Measurements from ENCODE around the gene IGSF9B.
A peak's percentile ranks its signal among the peaks of the same experiment; 100 is the strongest.

Gene IGSF9B

DNA sequence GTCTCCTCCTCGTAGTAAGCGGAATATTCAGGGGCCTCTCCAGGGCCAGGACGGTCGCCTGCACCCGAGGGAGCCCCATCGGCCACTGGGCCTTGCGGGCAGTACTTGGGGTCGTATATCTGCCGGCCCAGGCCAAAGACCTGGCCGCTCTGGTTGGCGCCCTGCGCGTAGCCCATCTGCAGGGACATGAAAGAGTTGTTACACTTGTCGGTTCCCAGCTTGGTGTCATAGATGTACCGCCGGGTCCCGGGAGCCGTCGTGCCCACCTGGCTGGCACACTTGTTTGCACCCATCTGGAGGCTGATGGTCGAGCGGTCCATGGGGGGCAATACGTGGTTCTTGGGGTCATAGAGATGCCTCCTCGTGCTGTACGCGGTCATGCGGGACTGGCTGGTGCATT lies 92.0 kb downstream of the IGSF9B start:
- H3K9ac ChIP-seq (ENCODE audit: low read depth, low read length, poor library complexity): no peak overlapping the region
- H4K8ac ChIP-seq (ENCODE audit: low read depth, low read length): no peak overlapping the region
- H3K27me3 ChIP-seq (ENCODE audit: control insufficient read depth in 3 of 3, insufficient read depth in 3 of 3, low read depth in 1 of 3, low read length in 3 of 3): no peaks in the 10 kb centered on the region
- DNase-seq (ENCODE audit: low spot score): no peak
- H3K27ac ChIP-seq (replicated peaks; ENCODE audit: low read length): no peak overlapping the region
- H3K4me1 ChIP-seq (ENCODE audit: control insufficient read depth in 2 of 2, insufficient read depth in 1 of 2, low read depth in 1 of 2, low read length in 2 of 2): no peaks in the 10 kb centered on the region
- H3K79me1 ChIP-seq (ENCODE audit: low read depth, low read length): no peaks in the 10 kb centered on the region
- H3K4ac ChIP-seq (ENCODE audit: low read length): no peak overlapping the region
- H2BK15ac ChIP-seq (ENCODE audit: low read length): no peak overlapping the region
- peak overlapping the region; percentile 48 for H3K18ac ChIP-seq (ENCODE audit: low read length)
- H2AK5ac ChIP-seq (ENCODE audit: low read depth, low read length): peak overlapping the region; percentile 63
- H3K14ac ChIP-seq (ENCODE audit: low read length): no peak overlapping the region
- H3K4me2 ChIP-seq (ENCODE audit: insufficient read depth, low read length, poor library complexity, severe bottlenecking): no peak overlapping the region
- no peaks in the 10 kb centered on the region for H3K36me3 ChIP-seq (replicated peaks in 1 of 2; ENCODE audit: control insufficient read depth in 2 of 2, insufficient read depth in 2 of 2, low read length in 2 of 2)
- H3K9me3 ChIP-seq (replicated peaks in 1 of 2; ENCODE audit: control insufficient read depth in 2 of 2, insufficient read depth in 1 of 2, low read depth in 1 of 2, low read length in 2 of 2): peaks cover 0 to 2% of the 10 kb centered on the region in 2 donors
- no peak overlapping the region for H2BK5ac ChIP-seq (ENCODE audit: low read length)
- no peak overlapping the region for H2BK12ac ChIP-seq (ENCODE audit: low read length)
- H2BK120ac ChIP-seq (ENCODE audit: low read depth, low read length): no peak overlapping the region
- no peak overlapping the region for H4K91ac ChIP-seq (ENCODE audit: low read depth, low read length, poor library complexity)
- H3K4me3 ChIP-seq (ENCODE audit: low read length in 2 of 2): no peak overlapping the region
- WGBS, 2 donors (ENCODE audit: extremely low coverage in 2 of 2, insufficient read length in 2 of 2, insufficient replicate concordance in 1 of 2): no CpG with 5 or more reads among the region's 26 CpGs
- no peak overlapping the region for H2AFZ ChIP-seq (ENCODE audit: low read length)
- H3K23ac ChIP-seq (ENCODE audit: low read depth, low read length, poor library complexity): peak overlapping the region; percentile 43

- no peak for DNase-seq (ENCODE audit: low spot score)
- Histone ChIP-seq H3K36me3 (replicated peaks in 1 of 2; ENCODE audit: control insufficient read depth in 2 of 2, insufficient read depth in 2 of 2, low read length in 2 of 2) (no peaks in the 10 kb centered on the region), H3K4me3 (ENCODE audit: low read length in 2 of 2) (no peak overlapping the region), H3K14ac (ENCODE audit: low read length) (no peak overlapping the region), H2BK12ac (ENCODE audit: low read length) (no peak overlapping the region), H3K23ac (ENCODE audit: low read depth, low read length, poor library complexity) (no peak overlapping the region), H4K91ac (ENCODE audit: low read depth, low read length, poor library complexity) (no peak overlapping the region), H3K18ac (ENCODE audit: low read length) (no peak overlapping the region), H3K9ac (ENCODE audit: low read depth, low read length, poor library complexity) (no peak overlapping the region), H2BK5ac (ENCODE audit: low read length) (no peak overlapping the region), H3K9me3 (replicated peaks in 1 of 2; ENCODE audit: control insufficient read depth in 2 of 2, insufficient read depth in 1 of 2, low read depth in 1 of 2, low read length in 2 of 2) (peaks cover 0 to 1% of the 10 kb centered on the region in 2 donors), H3K27ac (replicated peaks; ENCODE audit: low read length) (no peak overlapping the region), H2AFZ (ENCODE audit: low read length) (no peak overlapping the region), H2AK5ac (ENCODE audit: low read depth, low read length) (no peak overlapping the region), H4K8ac (ENCODE audit: low read depth, low read length) (no peak overlapping the region), H2BK15ac (ENCODE audit: low read length) (no peak overlapping the region), H3K27me3 (ENCODE audit: control insufficient read depth in 3 of 3, insufficient read depth in 3 of 3, low read depth in 1 of 3, low read length in 3 of 3) (no peaks in the 10 kb centered on the region), H3K79me1 (ENCODE audit: low read depth, low read length) (no peaks in the 10 kb centered on the region), H2BK120ac (ENCODE audit: low read depth, low read length) (no peak overlapping the region), H3K4ac (ENCODE audit: low read length) (no peak overlapping the region), H3K4me1 (ENCODE audit: control insufficient read depth in 2 of 2, insufficient read depth in 1 of 2, low read depth in 1 of 2, low read length in 2 of 2) (no peaks in the 10 kb centered on the region), H3K4me2 (ENCODE audit: insufficient read depth, low read length, poor library complexity, severe bottlenecking) (no peak overlapping the region)
- no CpG with 5 or more reads among the region's 6 CpGs for WGBS, 2 donors (ENCODE audit: extremely low coverage in 2 of 2, insufficient read length in 2 of 2, insufficient replicate concordance in 1 of 2)
These were observed 96.6 kb downstream of the IGSF9B start for GRCh38 chr11:133860151-133860550.
